SU-DHL-6 (cell line): ENCODE measurements around the gene GOLGA1.

Source experiments
- H2AFZ ChIP-seq: fragments of 200-600 bp; sonication (generic); 2 replicates; pipeline ENCODE4 v1.6.1; 2014; ENCODE audit warnings: low read depth, mild to moderate bottlenecking, moderate library complexity, mixed read lengths, antibody characterized with exemption, low read length; ENCODE audit not compliant: severe bottlenecking
- H3F3A ChIP-seq: fragments of 200-600 bp; shearing (Covaris generic); 2 replicates; pipeline ENCODE4 v1.6.0; 2016; ENCODE audit warnings: antibody characterized with exemption, mild to moderate bottlenecking; ENCODE audit not compliant: insufficient read depth
- H3K27ac ChIP-seq: fragments of 200-600 bp; sonication (generic); 2 replicates; pipeline ENCODE4 v1.5.1; 2016; ENCODE audit warnings: low read depth, mild to moderate bottlenecking, low read length, moderate library complexity, mixed read lengths
- H3K27me3 ChIP-seq: fragments of 200-600 bp; sonication (generic), shearing (Covaris generic); 2 replicates; pipeline ENCODE4 v1.6.0; 2014; ENCODE audit warnings: mild to moderate bottlenecking, low read length
- H3K36me3 ChIP-seq: fragments of 200-600 bp; sonication (generic); 2 replicates; pipeline ENCODE4 v1.6.1; 2014; ENCODE audit warnings: mild to moderate bottlenecking, low read length, mixed read lengths
- H3K4me2 ChIP-seq: fragments of 300-600, 200-600 bp; shearing (Covaris generic), sonication (generic); 2 replicates; pipeline ENCODE4 v1.6.0; 2014; ENCODE audit warnings: low read length, low read depth, mild to moderate bottlenecking; ENCODE audit not compliant: poor library complexity, severe bottlenecking
- H3K4me3 ChIP-seq: fragments of 200-600 bp; sonication (generic); 2 replicates; pipeline ENCODE4 v1.5.1; 2014; ENCODE audit warnings: antibody characterized with exemption, low read length, mild to moderate bottlenecking, mixed read lengths; ENCODE audit not compliant: insufficient read depth, poor library complexity, severe bottlenecking
- H3K79me2 ChIP-seq: fragments of 200-600 bp; sonication (generic); 2 replicates; pipeline ENCODE4 v1.6.1; 2014; ENCODE audit warnings: mild to moderate bottlenecking, low read length, moderate library complexity; ENCODE audit not compliant: insufficient read depth
- H3K9ac ChIP-seq: fragments of 200-600 bp; sonication (generic); 2 replicates; pipeline ENCODE4 v1.7.0; 2014; ENCODE audit warnings: mild to moderate bottlenecking, low read length
- H3K9me2 ChIP-seq: fragments of 200-600 bp; sonication (generic); replicated peaks from 2 replicates; pipeline ENCODE4 v1.6.1; 2014; ENCODE audit warnings: low read length; ENCODE audit not compliant: insufficient read depth
- H3K9me3 ChIP-seq: fragments of 200-600 bp; sonication (generic); 2 replicates; pipeline ENCODE4 v1.6.1; 2014; ENCODE audit warnings: low read length, mixed read lengths; ENCODE audit not compliant: insufficient read depth
- H4K20me1 ChIP-seq: fragments of 200-600 bp; sonication (generic); 2 replicates; pipeline ENCODE4 v1.6.1; 2014; ENCODE audit warnings: low read depth, mild to moderate bottlenecking, antibody characterized with exemption, low read length, moderate library complexity, mixed read lengths
- EZH2phosphoT487 ChIP-seq: fragments of 200-600 bp; sonication (generic), shearing (Covaris generic); conservative IDR thresholded peaks from 2 replicates; pipeline ENCODE4 v1.6.1; 2018; ENCODE audit warnings: mild to moderate bottlenecking, antibody characterized with exemption, low read length, moderate library complexity, mixed read lengths
- TF ChIP-seq, protein P1 (sequence below): fragments of 200-600 bp; sonication (generic); IDR thresholded peaks from one replicate; pipeline ENCODE4 v1.5.1; 2017; ENCODE audit warnings: antibody characterized with exemption, mild to moderate bottlenecking, low read length, moderate library complexity; ENCODE audit not compliant: insufficient read depth, poor library complexity, severe bottlenecking

The GOLGA1 gene

DNA sequence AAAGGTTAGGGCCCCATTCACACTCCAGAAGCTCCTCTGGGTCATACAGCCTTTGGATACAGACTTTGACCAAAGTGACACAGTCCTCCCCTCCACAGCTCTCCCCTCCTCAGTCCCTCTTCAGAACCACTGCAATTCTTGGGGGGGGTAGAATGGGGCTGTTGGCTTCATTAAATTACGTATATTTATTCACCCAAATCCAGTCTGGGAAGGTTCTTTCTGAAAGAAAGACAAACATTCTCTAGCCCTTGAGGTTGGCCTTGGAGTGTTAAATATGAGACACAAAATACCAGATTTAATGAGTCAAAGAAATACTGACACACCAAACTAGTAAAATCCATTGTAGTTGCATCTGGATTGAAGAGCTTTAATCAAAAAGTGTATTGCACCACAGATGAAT, 62.9 kb downstream of the GOLGA1 start:
- Histone ChIP-seq H3K9ac (no peak overlapping the region), H3K9me2 (no peaks in the 10 kb centered on the region), H4K20me1 (no peaks in the 10 kb centered on the region; the same call in 1 of the 2 replicates), H3F3A (peaks cover 22% of the 10 kb centered on the region), H3K4me3 (no peak overlapping the region), H2AFZ (no peak overlapping the region), H3K4me2 (no peak overlapping the region), H3K27ac (no peak overlapping the region), H3K79me2 (peaks cover 16% of the 10 kb centered on the region), H3K36me3 (peaks cover 3% of the 10 kb centered on the region; the same call in 1 of the 2 replicates), H3K9me3 (no peaks in the 10 kb centered on the region), H3K27me3 (no peaks in the 10 kb centered on the region)
- TF ChIP-seq, protein P1, sequence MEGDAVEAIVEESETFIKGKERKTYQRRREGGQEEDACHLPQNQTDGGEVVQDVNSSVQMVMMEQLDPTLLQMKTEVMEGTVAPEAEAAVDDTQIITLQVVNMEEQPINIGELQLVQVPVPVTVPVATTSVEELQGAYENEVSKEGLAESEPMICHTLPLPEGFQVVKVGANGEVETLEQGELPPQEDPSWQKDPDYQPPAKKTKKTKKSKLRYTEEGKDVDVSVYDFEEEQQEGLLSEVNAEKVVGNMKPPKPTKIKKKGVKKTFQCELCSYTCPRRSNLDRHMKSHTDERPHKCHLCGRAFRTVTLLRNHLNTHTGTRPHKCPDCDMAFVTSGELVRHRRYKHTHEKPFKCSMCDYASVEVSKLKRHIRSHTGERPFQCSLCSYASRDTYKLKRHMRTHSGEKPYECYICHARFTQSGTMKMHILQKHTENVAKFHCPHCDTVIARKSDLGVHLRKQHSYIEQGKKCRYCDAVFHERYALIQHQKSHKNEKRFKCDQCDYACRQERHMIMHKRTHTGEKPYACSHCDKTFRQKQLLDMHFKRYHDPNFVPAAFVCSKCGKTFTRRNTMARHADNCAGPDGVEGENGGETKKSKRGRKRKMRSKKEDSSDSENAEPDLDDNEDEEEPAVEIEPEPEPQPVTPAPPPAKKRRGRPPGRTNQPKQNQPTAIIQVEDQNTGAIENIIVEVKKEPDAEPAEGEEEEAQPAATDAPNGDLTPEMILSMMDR: no peak

DNA sequence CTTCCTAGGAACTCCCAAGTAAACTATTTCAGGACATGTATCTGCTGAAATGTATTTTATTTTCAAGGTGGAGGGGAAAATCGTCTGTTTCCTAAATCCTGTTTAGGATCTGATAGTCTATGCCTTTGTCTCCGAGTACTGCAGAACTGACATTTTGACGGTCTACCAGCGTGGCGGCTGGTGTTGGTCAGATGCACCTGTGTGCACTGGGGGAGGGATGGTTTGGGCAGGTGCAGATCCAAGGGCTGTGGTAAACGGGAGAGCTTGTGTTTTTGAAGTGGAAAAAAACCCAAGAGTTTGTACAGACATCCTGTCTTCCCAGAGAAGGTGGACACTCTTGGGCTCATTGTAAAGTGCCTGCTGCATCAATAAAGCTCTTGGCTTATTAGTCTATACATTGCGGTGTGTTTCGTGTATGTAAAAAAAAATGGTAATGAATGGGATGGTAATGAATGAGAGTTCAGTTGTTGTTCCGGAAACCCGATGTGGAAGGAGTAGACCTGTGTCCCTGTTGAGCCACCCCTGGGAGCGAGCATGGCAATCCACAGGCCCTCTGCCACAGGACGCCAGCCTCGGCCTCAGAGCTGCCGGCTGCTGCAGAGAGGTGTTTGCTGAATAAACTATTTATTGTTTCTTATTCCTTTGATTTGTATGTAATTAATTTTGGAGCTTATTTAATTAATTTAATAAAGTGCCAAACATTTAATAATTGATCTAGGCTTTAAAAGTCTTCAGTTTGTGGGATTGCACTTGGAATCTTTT, 63.7 kb downstream of the GOLGA1 start:
- no peak overlapping the region for H2AFZ ChIP-seq

DNA sequence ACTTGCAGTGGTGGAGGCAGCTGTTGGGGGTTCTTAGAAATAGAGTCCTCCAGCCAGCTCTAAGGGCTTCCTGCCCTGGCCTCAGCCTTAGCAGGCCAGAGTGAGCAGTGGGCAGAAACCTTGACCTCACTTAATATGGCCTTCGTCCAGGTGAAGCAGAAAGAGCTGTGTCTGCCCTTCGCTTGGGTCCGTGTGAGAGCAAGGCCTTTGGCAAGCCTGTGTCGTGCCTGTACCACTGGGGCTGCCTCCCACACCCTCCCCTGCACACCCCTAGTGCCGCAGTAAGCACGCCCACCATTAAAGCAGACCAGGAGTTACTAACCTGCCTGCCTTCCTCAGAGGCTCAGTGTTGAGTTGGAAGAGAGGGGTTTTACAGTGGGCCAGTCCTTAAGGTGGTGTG, 65.4 kb downstream of the GOLGA1 start:
- Histone ChIP-seq H2AFZ (no peak overlapping the region), H3K9ac (no peak overlapping the region), H3K79me2 (peaks cover 41% of the 10 kb centered on the region), H3K27ac (no peak overlapping the region), H3K27me3 (no peaks in the 10 kb centered on the region), H3K9me2 (no peaks in the 10 kb centered on the region), H3F3A (peaks cover 22% of the 10 kb centered on the region), H3K4me3 (no peak overlapping the region), H3K4me2 (no peak overlapping the region), H4K20me1 (peaks cover 10% of the 10 kb centered on the region; the same call in 1 of the 2 replicates), H3K9me3 (no peaks in the 10 kb centered on the region), H3K36me3 (peaks cover 3% of the 10 kb centered on the region; the same call in 1 of the 2 replicates)
- no peak for TF ChIP-seq EZH2phosphoT487
- TF ChIP-seq, protein P1: no peak

More for the DNA sequence above, 63.7 kb downstream of the GOLGA1 start:
- Histone ChIP-seq H3K9me3 (no peaks in the 10 kb centered on the region), H3K9ac (no peak overlapping the region), H3F3A (peaks cover 22% of the 10 kb centered on the region), H3K9me2 (no peaks in the 10 kb centered on the region), H3K4me2 (no peak overlapping the region), H3K27me3 (no peaks in the 10 kb centered on the region), H3K79me2 (peaks cover 24% of the 10 kb centered on the region), H4K20me1 (no peaks in the 10 kb centered on the region; the same call in 1 of the 2 replicates), H3K4me3 (no peak overlapping the region), H3K36me3 (peaks cover 3% of the 10 kb centered on the region; the same call in 1 of the 2 replicates), H3K27ac (no peak overlapping the region)
- TF ChIP-seq, protein P1: no peak
- no peak for TF ChIP-seq EZH2phosphoT487
